A549 (cell line): ENCODE data around the gene CLCN3. TPM values are rescaled to one million over a fixed set of nuclear protein-coding genes. Genes with fewer than 3 reads are reported as not detected.

ENCODE experiments used
- ATAC-seq, 2 experiments: fragments of 200-7000 bp in 1 of 2; fragments of >200 bp in 1 of 2; cut with Nextera tagmentation in 1 of 2; cut with Tn5 transposase in 1 of 2; 3 replicates each; pipeline versions ENCODE4 v1.8.0 to v1.9.1; 2018 to 2020; ENCODE audit warnings: mild to moderate bottlenecking in 1 of 2, moderate library complexity in 1 of 2
- CTCF ChIA-PET: fragments of 300-600 bp; sonication (Branson Sonifier 250); formaldehyde crosslinking; extraction: SDS; loops from one replicate; lab custom pipeline; 2021; ENCODE audit warnings: antibody characterized with exemption, inconsistent platforms; lab: Yijun Ruan, JAX
- POLR2A ChIA-PET: fragments of 350-600 bp; formaldehyde crosslinking; extraction: SDS; loops from one replicate; lab custom pipeline; 2021; ENCODE audit warnings: antibody characterized with exemption, inconsistent platforms; lab: Yijun Ruan, JAX
- DNase-seq, 2 experiments: peaks; one replicate each; pipeline versions ENCODE4 v3.0.0 to v3.0.0-alpha.2; 2011 to 2016; ENCODE audit warnings: low read depth in 1 of 2, low spot score in 1 of 2
- FAIRE-seq: peaks from 2 replicates; lab custom pipeline; 2011; peaks lifted over from hg19 to GRCh38; lab: Jason Lieb, UNC
- H3K27ac ChIP-seq, 2 experiments: fragments of >200 bp; sonication (Bioruptor Twin); formaldehyde crosslinking; 3 replicates each; pipeline ENCODE4 v1.5.1; 2016 to 2017
- H3K4me1 ChIP-seq: fragments of >200 bp; sonication (Bioruptor Twin); formaldehyde crosslinking; 3 replicates; pipeline ENCODE4 v1.6.1; 2016
- H3K4me2 ChIP-seq: fragments of >200 bp; sonication (Bioruptor Twin); formaldehyde crosslinking; 3 replicates; pipeline ENCODE4 v1.6.1; 2016
- H3K4me3 ChIP-seq: fragments of >200 bp; sonication (Bioruptor Twin); formaldehyde crosslinking; 3 replicates; pipeline ENCODE4 v1.5.1; 2016
- H3K9me3 ChIP-seq: fragments of >200 bp; sonication (Bioruptor Twin); formaldehyde crosslinking; 3 replicates; pipeline ENCODE4 v1.6.1; 2016
- CBX2 ChIP-seq: fragments of 200-600 bp; sonication (generic); IDR thresholded peaks from 2 replicates; pipeline ENCODE4 v1.6.1; 2016; ENCODE audit warnings: low read depth, mild to moderate bottlenecking, borderline replicate concordance
- CHD2 ChIP-seq: fragments of 150-350 bp; IDR thresholded peaks from 2 replicates; pipeline ENCODE4 v1.6.1; 2014; ENCODE audit warnings: low read length; ENCODE audit not compliant: partially characterized antibody
- E2F6 ChIP-seq: IDR thresholded peaks from 2 replicates; pipeline ENCODE4 v1.6.1; 2012; ENCODE audit warnings: low read depth, borderline replicate concordance
- EHF ChIP-seq: fragments of 250-450 bp; sonication (Bioruptor Pico); IDR thresholded peaks from 2 replicates; pipeline ENCODE4 v1.5.0; 2020; ENCODE audit warnings: mild to moderate bottlenecking
- EP300 ChIP-seq, 2 experiments: fragments of >200 bp; sonication (Bioruptor Twin); formaldehyde crosslinking; IDR thresholded peaks; 2 replicates in 1 of 2; 3 replicates in 1 of 2; pipeline ENCODE4 v1.6.1; 2016 to 2017
- FOSB ChIP-seq: fragments of 250-450 bp; sonication (Bioruptor Pico); IDR thresholded peaks from 2 replicates; pipeline ENCODE4 v1.5.0; 2020; ENCODE audit warnings: mild to moderate bottlenecking, moderate library complexity
- GATA3 ChIP-seq: IDR thresholded peaks from 2 replicates; pipeline ENCODE4 v1.6.1; 2012; ENCODE audit warnings: borderline replicate concordance
- HDAC2 ChIP-seq: fragments of 200-600 bp; sonication (generic); IDR thresholded peaks from 2 replicates; pipeline ENCODE4 v1.6.1; 2016
- HES2 ChIP-seq: fragments of >200 bp; sonication (Bioruptor Twin); formaldehyde crosslinking; IDR thresholded peaks from 2 replicates; pipeline ENCODE4 v1.6.1; 2016
- HOXB13 ChIP-seq: fragments of 250-450 bp; sonication (Bioruptor Pico); IDR thresholded peaks from 2 replicates; pipeline ENCODE4 v1.5.0; 2020; ENCODE audit warnings: low read depth, mild to moderate bottlenecking, moderate library complexity
- HOXB5 ChIP-seq: fragments of 250-450 bp; sonication (Bioruptor Pico); IDR thresholded peaks from 2 replicates; pipeline ENCODE4 v1.5.0; 2020; ENCODE audit warnings: mild to moderate bottlenecking, moderate library complexity
- JUN ChIP-seq, 2 experiments: fragments of >200 bp; sonication (Bioruptor Twin); formaldehyde crosslinking; IDR thresholded peaks; 2 replicates in 1 of 2; 3 replicates in 1 of 2; pipeline ENCODE4 v1.6.1; 2016 to 2017
- POLR2AphosphoS2 ChIP-seq: conservative IDR thresholded peaks from 2 replicates; pipeline ENCODE4 v1.6.1; 2012; ENCODE audit warnings: low read length, improper control_type of control experiment, inconsistent platforms
- RARB ChIP-seq: fragments of 250-450 bp; sonication (Bioruptor Pico); IDR thresholded peaks from 2 replicates; pipeline ENCODE4 v1.8.0; 2021; ENCODE audit warnings: mild to moderate bottlenecking, moderate library complexity
- RCOR1 ChIP-seq: fragments of 150-350 bp; IDR thresholded peaks from 2 replicates; pipeline ENCODE4 v1.6.1; 2014; ENCODE audit warnings: antibody characterized with exemption, low read length, low read depth
- RNF2 ChIP-seq: fragments of 200-600 bp; sonication (generic); IDR thresholded peaks from 2 replicates; pipeline ENCODE4 v1.6.1; 2016; ENCODE audit warnings: low read depth, mild to moderate bottlenecking, antibody characterized with exemption, moderate library complexity, borderline replicate concordance
- SREBF2 ChIP-seq: fragments of 450-650 bp; IDR thresholded peaks from 2 replicates; pipeline ENCODE4 v1.6.1; 2014; ENCODE audit warnings: mild to moderate bottlenecking, moderate library complexity
- ZFP36 ChIP-seq: fragments of 450-650 bp; IDR thresholded peaks from 2 replicates; pipeline ENCODE4 v1.6.1; 2014; ENCODE audit warnings: borderline replicate concordance; ENCODE audit not compliant: partially characterized antibody
- ZNF302 ChIP-seq: fragments of 250-450 bp; sonication (Bioruptor Pico); IDR thresholded peaks from 2 replicates; pipeline ENCODE4 v1.9.0; 2021; ENCODE audit warnings: inconsistent platforms, mild to moderate bottlenecking, moderate library complexity
- ZSCAN20 ChIP-seq: fragments of 250-450 bp; sonication (Bioruptor Pico); IDR thresholded peaks from 2 replicates; pipeline ENCODE4 v1.8.0; 2022; ENCODE audit warnings: mild to moderate bottlenecking, moderate library complexity
- WGBS: methylation state at CpG from one replicate; pipeline ENCODE4 v1.1.6; 2017; ENCODE audit errors: missing lambda C conversion rate; 5-methylcytosine and 5-hydroxymethylcytosine counted together
- polyA plus RNA-seq, 4 experiments: library from polyadenylated mRNA; depleted of rRNA in 3 of 4; stranded (reverse); fragments of >200 nt; fragmentation: RNase III in 1 of 4; extraction: RNeasy Plus Mini Kit Qiagen cat#74134 plus additional on column Dnase treatment in 1 of 4; gene quantifications; 2 replicates in 3 of 4; 3 replicates in 1 of 4; pipeline ENCODE4 v1.2.3, GENCODE V29; 2011 to 2017
- TF ChIP-seq, protein P1 (sequence below): IDR thresholded peaks from 2 replicates; pipeline ENCODE4 v1.6.1; 2012
- TF ChIP-seq, protein P2 (sequence below): fragments of 200-600 bp; sonication (generic); IDR thresholded peaks from 2 replicates; pipeline ENCODE4 v1.6.1; 2016; ENCODE audit warnings: antibody characterized with exemption, mild to moderate bottlenecking, moderate library complexity
- TF ChIP-seq, protein P3 (sequence below): fragments of 150-350 bp; IDR thresholded peaks from 2 replicates; pipeline ENCODE4 v1.6.1; 2014; ENCODE audit warnings: low read depth, mild to moderate bottlenecking, low read length

CLCN3 gene
- polyA plus RNA-seq, 2 of the 4 experiments (the other 2 are of a cell fraction): 18.8 to 53.6 TPM

GRCh38 chr4:169634975-169635374 lies 14.6 kb downstream of the CLCN3 start:
- Histone ChIP-seq H3K4me3 (no peak overlapping the region), H3K4me2 (no peak overlapping the region), H3K9me3 (no peaks in the 10 kb centered on the region), H3K27ac (no peak overlapping the region), H3K4me1 (no peaks in the 10 kb centered on the region)
- ChIA-PET CTCF (interaction anchor here (1.1 kb wide), 1 partner anchor 22 kb away, joined by 4 read pairs; no protein-coding TSS in a partner anchor), POLR2A (no interaction called here)
- no peak for FAIRE-seq
- no peak for DNase-seq
- TF ChIP-seq HES2 (no peak), ZFP36 (no peak), E2F6 (no peak), JUN (IDR thresholded peaks at IDR 0.05) (no peak), HOXB13 (CRISPR knock-in tag) (no peak), HOXB5 (no peak), EP300 (IDR thresholded peaks at IDR 0.05) (no peak), GATA3 (no peak), CBX2 (no peak), HDAC2 (no peak), CHD2 (no peak), SREBF2 (no peak), RCOR1 (no peak), ZSCAN20 (no peak)
- TF ChIP-seq, protein P1, sequence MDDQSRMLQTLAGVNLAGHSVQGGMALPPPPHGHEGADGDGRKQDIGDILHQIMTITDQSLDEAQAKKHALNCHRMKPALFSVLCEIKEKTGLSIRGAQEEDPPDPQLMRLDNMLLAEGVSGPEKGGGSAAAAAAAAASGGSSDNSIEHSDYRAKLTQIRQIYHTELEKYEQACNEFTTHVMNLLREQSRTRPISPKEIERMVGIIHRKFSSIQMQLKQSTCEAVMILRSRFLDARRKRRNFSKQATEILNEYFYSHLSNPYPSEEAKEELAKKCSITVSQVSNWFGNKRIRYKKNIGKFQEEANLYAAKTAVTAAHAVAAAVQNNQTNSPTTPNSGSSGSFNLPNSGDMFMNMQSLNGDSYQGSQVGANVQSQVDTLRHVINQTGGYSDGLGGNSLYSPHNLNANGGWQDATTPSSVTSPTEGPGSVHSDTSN: no peak
- TF ChIP-seq, protein P2, sequence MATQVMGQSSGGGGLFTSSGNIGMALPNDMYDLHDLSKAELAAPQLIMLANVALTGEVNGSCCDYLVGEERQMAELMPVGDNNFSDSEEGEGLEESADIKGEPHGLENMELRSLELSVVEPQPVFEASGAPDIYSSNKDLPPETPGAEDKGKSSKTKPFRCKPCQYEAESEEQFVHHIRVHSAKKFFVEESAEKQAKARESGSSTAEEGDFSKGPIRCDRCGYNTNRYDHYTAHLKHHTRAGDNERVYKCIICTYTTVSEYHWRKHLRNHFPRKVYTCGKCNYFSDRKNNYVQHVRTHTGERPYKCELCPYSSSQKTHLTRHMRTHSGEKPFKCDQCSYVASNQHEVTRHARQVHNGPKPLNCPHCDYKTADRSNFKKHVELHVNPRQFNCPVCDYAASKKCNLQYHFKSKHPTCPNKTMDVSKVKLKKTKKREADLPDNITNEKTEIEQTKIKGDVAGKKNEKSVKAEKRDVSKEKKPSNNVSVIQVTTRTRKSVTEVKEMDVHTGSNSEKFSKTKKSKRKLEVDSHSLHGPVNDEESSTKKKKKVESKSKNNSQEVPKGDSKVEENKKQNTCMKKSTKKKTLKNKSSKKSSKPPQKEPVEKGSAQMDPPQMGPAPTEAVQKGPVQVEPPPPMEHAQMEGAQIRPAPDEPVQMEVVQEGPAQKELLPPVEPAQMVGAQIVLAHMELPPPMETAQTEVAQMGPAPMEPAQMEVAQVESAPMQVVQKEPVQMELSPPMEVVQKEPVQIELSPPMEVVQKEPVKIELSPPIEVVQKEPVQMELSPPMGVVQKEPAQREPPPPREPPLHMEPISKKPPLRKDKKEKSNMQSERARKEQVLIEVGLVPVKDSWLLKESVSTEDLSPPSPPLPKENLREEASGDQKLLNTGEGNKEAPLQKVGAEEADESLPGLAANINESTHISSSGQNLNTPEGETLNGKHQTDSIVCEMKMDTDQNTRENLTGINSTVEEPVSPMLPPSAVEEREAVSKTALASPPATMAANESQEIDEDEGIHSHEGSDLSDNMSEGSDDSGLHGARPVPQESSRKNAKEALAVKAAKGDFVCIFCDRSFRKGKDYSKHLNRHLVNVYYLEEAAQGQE: no peak
- ATAC-seq: no peak
- 90% methylated on average over 1 of the region's 1 CpG for WGBS

GRCh38 chr4:169640261-169640870 lies 20.0 kb downstream of the CLCN3 start:
- Histone ChIP-seq H3K9me3 (no peaks in the 10 kb centered on the region), H3K4me3 (no peak overlapping the region), H3K4me1 (no peaks in the 10 kb centered on the region), H3K27ac (no peak overlapping the region), H3K4me2 (no peak overlapping the region)
- ATAC-seq: no peak
- ChIA-PET CTCF (interaction anchor here (1.2 kb wide), 1 partner anchor 11 kb away, joined by 4 read pairs; no protein-coding TSS in a partner anchor), POLR2A (no interaction called here)
- no peak for TF ChIP-seq SREBF2
- no peak for TF ChIP-seq RNF2
- no peak for TF ChIP-seq POLR2AphosphoS2
- no peak for TF ChIP-seq ZNF302 (CRISPR knock-in tag)
- no peak for FAIRE-seq
- no peak for DNase-seq

DNA sequence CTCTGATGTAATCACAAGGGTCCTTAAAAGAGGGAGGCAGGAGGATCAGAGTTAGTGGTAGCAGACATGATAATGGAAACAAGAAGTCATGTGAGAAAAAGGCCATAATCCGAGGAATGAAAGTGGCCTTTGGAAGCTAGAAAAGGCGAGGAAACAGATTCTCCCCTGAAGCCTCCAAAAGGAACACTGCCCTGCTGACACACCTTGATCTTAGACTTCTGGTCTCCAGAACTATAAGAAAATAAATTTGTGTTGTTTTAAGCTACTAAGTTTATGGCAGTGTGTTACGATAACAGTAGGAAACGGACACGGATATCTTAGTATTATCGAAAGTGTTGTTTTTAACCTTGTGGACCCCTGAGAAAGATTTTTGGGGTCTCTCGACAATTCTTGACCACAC lies 24.4 kb downstream of the CLCN3 start:
- Histone ChIP-seq H3K4me3 (no peak overlapping the region), H3K4me1 (peaks cover 2% of the 10 kb centered on the region; the same call in 1 of the 3 replicates), H3K27ac (no peak overlapping the region), H3K9me3 (no peaks in the 10 kb centered on the region), H3K4me2 (no peak overlapping the region)
- FAIRE-seq (no peak), ATAC-seq (no peak), DNase-seq (no peak)
- TF ChIP-seq POLR2AphosphoS2 (no peak), EHF (CRISPR knock-in tag) (no peak), FOSB (CRISPR knock-in tag) (no peak), RARB (CRISPR knock-in tag) (no peak), E2F6 (no peak)
- TF ChIP-seq, protein P3, sequence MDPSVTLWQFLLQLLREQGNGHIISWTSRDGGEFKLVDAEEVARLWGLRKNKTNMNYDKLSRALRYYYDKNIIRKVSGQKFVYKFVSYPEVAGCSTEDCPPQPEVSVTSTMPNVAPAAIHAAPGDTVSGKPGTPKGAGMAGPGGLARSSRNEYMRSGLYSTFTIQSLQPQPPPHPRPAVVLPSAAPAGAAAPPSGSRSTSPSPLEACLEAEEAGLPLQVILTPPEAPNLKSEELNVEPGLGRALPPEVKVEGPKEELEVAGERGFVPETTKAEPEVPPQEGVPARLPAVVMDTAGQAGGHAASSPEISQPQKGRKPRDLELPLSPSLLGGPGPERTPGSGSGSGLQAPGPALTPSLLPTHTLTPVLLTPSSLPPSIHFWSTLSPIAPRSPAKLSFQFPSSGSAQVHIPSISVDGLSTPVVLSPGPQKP: no peak
- ChIA-PET CTCF (no interaction called here), POLR2A (no interaction called here)
- 96% methylated on average over 7 of the region's 7 CpGs for WGBS
